Loucy (cell line): ENCODE data around the gene VAPB.

Experiments
- H2AFZ ChIP-seq: fragments of 200-600 bp; sonication (generic); 2 replicates; pipeline ENCODE4 v1.6.0; 2016; ENCODE audit warnings: antibody characterized with exemption, mild to moderate bottlenecking, low read length, moderate library complexity
- H3F3A ChIP-seq: fragments of 200-600 bp; 2 replicates; pipeline ENCODE4 v1.6.0; 2016; ENCODE audit warnings: antibody characterized with exemption, low read depth, mild to moderate bottlenecking
- H3K27me3 ChIP-seq: fragments of 200-600 bp; sonication (generic); 2 replicates; pipeline ENCODE4 v1.6.1; 2014; ENCODE audit warnings: low read length, mild to moderate bottlenecking; ENCODE audit not compliant: insufficient read depth, poor library complexity, severe bottlenecking
- H3K36me3 ChIP-seq: fragments of 200-600 bp; sonication (generic); 2 replicates; pipeline ENCODE4 v1.6.1; 2016; ENCODE audit warnings: low read length; ENCODE audit not compliant: insufficient read depth
- H3K4me1 ChIP-seq: fragments of 200-600 bp; sonication (generic); 2 replicates; pipeline ENCODE4 v1.5.1; 2014; ENCODE audit warnings: low read length, mild to moderate bottlenecking; ENCODE audit not compliant: insufficient read depth, poor library complexity, severe bottlenecking
- H3K4me2 ChIP-seq: fragments of 200-600 bp; sonication (generic); 2 replicates; pipeline ENCODE4 v1.6.0; 2014; ENCODE audit warnings: antibody characterized with exemption, low read length, low read depth, mild to moderate bottlenecking; ENCODE audit not compliant: poor library complexity, severe bottlenecking
- H3K4me3 ChIP-seq: fragments of 200-600 bp; sonication (generic); 2 replicates; pipeline ENCODE4 v1.5.1; 2014; ENCODE audit warnings: low read length, mild to moderate bottlenecking, mixed read lengths; ENCODE audit not compliant: poor library complexity, severe bottlenecking
- H3K79me2 ChIP-seq: fragments of 200-600 bp; sonication (generic); 2 replicates; pipeline ENCODE4 v1.6.1; 2014; ENCODE audit warnings: low read length; ENCODE audit not compliant: insufficient read depth
- H3K9ac ChIP-seq: fragments of 200-600 bp; sonication (generic); 2 replicates; pipeline ENCODE4 v1.6.0; 2014; ENCODE audit warnings: mild to moderate bottlenecking, low read depth, low read length, moderate library complexity; ENCODE audit not compliant: poor library complexity, severe bottlenecking
- H3K9me2 ChIP-seq: fragments of 200-600 bp; sonication (generic); replicated peaks from 2 replicates; pipeline ENCODE4 v1.6.1; 2016; ENCODE audit warnings: low read depth, low read length, mixed read lengths
- H3K9me3 ChIP-seq: fragments of 200-600 bp; sonication (generic); 2 replicates; pipeline ENCODE4 v1.6.1; 2014; ENCODE audit warnings: mild to moderate bottlenecking, antibody characterized with exemption, low read length, low read depth; ENCODE audit not compliant: insufficient read depth
- H4K20me1 ChIP-seq: fragments of 200-600 bp; sonication (generic); 2 replicates; pipeline ENCODE4 v1.6.0; 2014; ENCODE audit warnings: antibody characterized with exemption, low read length, mild to moderate bottlenecking; ENCODE audit not compliant: insufficient read depth, poor library complexity, severe bottlenecking
- CTCF ChIP-seq: fragments of 200-600 bp; sonication (generic); conservative IDR thresholded peaks from 2 replicates; pipeline ENCODE4 v1.5.1; 2014; ENCODE audit warnings: mild to moderate bottlenecking, antibody characterized with exemption, low read length
- EZH2phosphoT487 ChIP-seq: fragments of 200-600 bp; IDR thresholded peaks from 2 replicates; pipeline ENCODE4 v1.6.1; 2018; ENCODE audit warnings: antibody characterized with exemption, mild to moderate bottlenecking, moderate library complexity, borderline replicate concordance

VAPB gene

GRCh38 chr20:58349570-58349969, 39.5 kb upstream of the VAPB start:
- no peak overlapping the region for H3K4me3 ChIP-seq
- TF ChIP-seq CTCF (no peak), EZH2phosphoT487 (no peak)
- no peaks in the 10 kb centered on the region for H3K9me2 ChIP-seq
- no peak overlapping the region for H3K4me2 ChIP-seq
- H2AFZ ChIP-seq: no peak overlapping the region
- H3K9me3 ChIP-seq: no peaks in the 10 kb centered on the region
- H3F3A ChIP-seq: no peaks in the 10 kb centered on the region
- no peak overlapping the region for H3K9ac ChIP-seq
- no peaks in the 10 kb centered on the region for H4K20me1 ChIP-seq
- H3K36me3 ChIP-seq: peaks cover 55% of the 10 kb centered on the region; the same call in 1 of the 2 replicates
- no peaks in the 10 kb centered on the region for H3K79me2 ChIP-seq
- no peaks in the 10 kb centered on the region for H3K4me1 ChIP-seq
- H3K27me3 ChIP-seq: no peaks in the 10 kb centered on the region

- no peaks in the 10 kb centered on the region for H3K27me3 ChIP-seq
- no peaks in the 10 kb centered on the region for H4K20me1 ChIP-seq
- H3K9ac ChIP-seq: no peak overlapping the region
- no peaks in the 10 kb centered on the region for H3K4me1 ChIP-seq
- no peaks in the 10 kb centered on the region for H3K9me3 ChIP-seq
- no peak overlapping the region for H3K4me3 ChIP-seq
- no peaks in the 10 kb centered on the region for H3K79me2 ChIP-seq
- no peak overlapping the region for H2AFZ ChIP-seq
- peaks cover 51% of the 10 kb centered on the region; the same call in 1 of the 2 replicates for H3K36me3 ChIP-seq
- no peaks in the 10 kb centered on the region for H3K9me2 ChIP-seq
- TF ChIP-seq CTCF (no peak), EZH2phosphoT487 (no peak)
- H3K4me2 ChIP-seq: no peak overlapping the region
- no peaks in the 10 kb centered on the region for H3F3A ChIP-seq
Observed at GRCh38 chr20:58352468-58352867, 36.6 kb upstream of the VAPB start.

GRCh38 chr20:58359441-58359840, 29.6 kb upstream of the VAPB start:
- Histone ChIP-seq H3K9me3 (no peaks in the 10 kb centered on the region), H2AFZ (no peak overlapping the region), H3F3A (no peaks in the 10 kb centered on the region), H3K4me2 (no peak overlapping the region), H4K20me1 (no peaks in the 10 kb centered on the region), H3K79me2 (no peaks in the 10 kb centered on the region), H3K36me3 (peaks cover 70% of the 10 kb centered on the region; the same call in 1 of the 2 replicates), H3K4me3 (no peak overlapping the region), H3K9ac (no peak overlapping the region), H3K9me2 (no peaks in the 10 kb centered on the region), H3K27me3 (no peaks in the 10 kb centered on the region), H3K4me1 (peaks cover 3% of the 10 kb centered on the region)
- no peak for TF ChIP-seq EZH2phosphoT487
- no peak for TF ChIP-seq CTCF
